Liver (tissue), 9 donors: ENCODE measurements around the gene GABRE. TPM values are rescaled to one million over a fixed set of nuclear protein-coding genes. Genes with fewer than 3 reads are reported as not detected.

Experiments used
- DNase-seq: peaks from one replicate; pipeline ENCODE4 v3.0.0-alpha.2; 2017; ENCODE audit warnings: low spot score
- H3K27ac ChIP-seq, 2 donors: one replicate each; pipeline ENCODE4 v1.7.0; 2013; ENCODE audit warnings: inconsistent platforms in 2 of 2, low read length in 2 of 2, control low read depth in 1 of 2, low read depth in 1 of 2, mild to moderate bottlenecking in 1 of 2
- H3K27me3 ChIP-seq, 4 donors: one replicate each; pipeline versions ENCODE4 v1.6.1 to v1.7.0; 2013; ENCODE audit warnings: low read length in 3 of 4, inconsistent platforms in 1 of 4, mild to moderate bottlenecking in 1 of 4, moderate library complexity in 1 of 4; ENCODE audit not compliant: control insufficient read depth in 4 of 4, insufficient read depth in 4 of 4
- H3K36me3 ChIP-seq, 4 donors: one replicate each; pipeline versions ENCODE4 v1.6.1 to v1.7.0; 2013; ENCODE audit warnings: low read length in 3 of 4, mild to moderate bottlenecking in 3 of 4, low read depth in 1 of 4, moderate library complexity in 1 of 4; ENCODE audit not compliant: control insufficient read depth in 4 of 4, insufficient read depth in 3 of 4
- H3K4me1 ChIP-seq, 4 donors: one replicate each; pipeline versions ENCODE4 v1.6.1 to v1.7.0; 2013; ENCODE audit warnings: low read length in 3 of 4, mild to moderate bottlenecking in 3 of 4, moderate library complexity in 1 of 4; ENCODE audit not compliant: control insufficient read depth in 4 of 4, insufficient read depth in 4 of 4
- H3K4me3 ChIP-seq, 3 donors: one replicate each; pipeline versions ENCODE4 v1.6.1 to v1.7.0; 2013; ENCODE audit warnings: low read length in 3 of 3, control low read depth in 1 of 3, low read depth in 1 of 3, mild to moderate bottlenecking in 1 of 3
- H3K9ac ChIP-seq, 2 donors: one replicate each; pipeline ENCODE4 v1.7.0; 2013; ENCODE audit warnings: low read length in 2 of 2, mild to moderate bottlenecking in 2 of 2, moderate library complexity in 2 of 2, control low read depth in 1 of 2, low read depth in 1 of 2
- H3K9me3 ChIP-seq, 4 donors: one replicate each; pipeline versions ENCODE4 v1.6.1 to v1.7.0; 2013; ENCODE audit warnings: low read length in 3 of 4; ENCODE audit not compliant: control insufficient read depth in 4 of 4
- ATF3 ChIP-seq: IDR thresholded peaks from 2 replicates; pipeline ENCODE4 v1.6.1; 2016; ENCODE audit warnings: antibody characterized with exemption
- CTCF ChIP-seq: fragments of 150-350 bp; IDR thresholded peaks from 2 replicates; pipeline ENCODE4 v1.5.1; 2017; ENCODE audit warnings: improper control_type of control experiment, low read depth, low read length; ENCODE audit not compliant: missing input control
- EGR1 ChIP-seq, 2 donors: IDR thresholded peaks; 2 replicates each; pipeline ENCODE4 v1.6.1; 2016 to 2018; ENCODE audit warnings: antibody characterized with exemption in 2 of 2, low read depth in 2 of 2
- FOXA1 ChIP-seq: IDR thresholded peaks from 2 replicates; pipeline ENCODE4 v1.6.1; 2016; ENCODE audit warnings: antibody characterized with exemption
- FOXA2 ChIP-seq: IDR thresholded peaks from 2 replicates; pipeline ENCODE4 v1.6.1; 2016; ENCODE audit warnings: antibody characterized with exemption
- HNF4A ChIP-seq, 2 donors: conservative IDR thresholded peaks; 2 replicates each; pipeline ENCODE4 v1.6.1; 2016; ENCODE audit warnings: antibody characterized with exemption in 2 of 2, mild to moderate bottlenecking in 2 of 2
- HNF4G ChIP-seq: IDR thresholded peaks from 2 replicates; pipeline ENCODE4 v1.6.1; 2016; ENCODE audit warnings: antibody characterized with exemption
- JUND ChIP-seq, 2 donors: IDR thresholded peaks; 2 replicates each; pipeline ENCODE4 v1.6.1; 2016; ENCODE audit warnings: antibody characterized with exemption in 2 of 2
- MAX ChIP-seq: IDR thresholded peaks from 2 replicates; pipeline ENCODE4 v1.6.1; 2016; ENCODE audit warnings: antibody characterized with exemption
- RAD21 ChIP-seq, 2 donors: IDR thresholded peaks; 2 replicates each; pipeline ENCODE4 v1.6.1; 2016; ENCODE audit warnings: antibody characterized with exemption in 2 of 2, mild to moderate bottlenecking in 2 of 2
- REST ChIP-seq: IDR thresholded peaks from 2 replicates; pipeline ENCODE4 v1.6.1; 2016; ENCODE audit warnings: antibody characterized with exemption, mild to moderate bottlenecking
- RXRA ChIP-seq, 2 donors: IDR thresholded peaks; 2 replicates each; pipeline ENCODE4 v1.6.1; 2017 to 2018; ENCODE audit warnings: antibody characterized with exemption in 2 of 2, mild to moderate bottlenecking in 1 of 2
- SP1 ChIP-seq: IDR thresholded peaks from 2 replicates; pipeline ENCODE4 v1.6.1; 2018; ENCODE audit warnings: antibody characterized with exemption, mild to moderate bottlenecking
- TAF1 ChIP-seq: conservative IDR thresholded peaks from 2 replicates; pipeline ENCODE4 v1.6.1; 2016; ENCODE audit warnings: antibody characterized with exemption, mild to moderate bottlenecking
- YY1 ChIP-seq: IDR thresholded peaks from 2 replicates; pipeline ENCODE4 v1.6.1; 2016; ENCODE audit warnings: antibody characterized with exemption, mild to moderate bottlenecking
- ZBTB33 ChIP-seq: IDR thresholded peaks from 2 replicates; pipeline ENCODE4 v1.6.1; 2016; ENCODE audit warnings: antibody characterized with exemption
- WGBS: extraction: QIAGEN DNeasy Blood & Tissue Kit; methylation state at CpG from one replicate; pipeline ENCODE4 v1.1.7; 2013; 5-methylcytosine and 5-hydroxymethylcytosine counted together
- polyA plus RNA-seq, 2 donors: library from polyadenylated mRNA; stranded (reverse) in 1 of 2; unstranded in 1 of 2; fragments of 200-250 nt in 1 of 2; fragments of >200 nt in 1 of 2; fragmentation: Nextera tagmentation in 1 of 2; extraction: Ambion mirVana in 1 of 2; gene quantifications; one replicate each; pipeline versions ENCODE4 v1.2.1 to v1.2.3, GENCODE V29; 2013 to 2015
- total RNA-seq, 2 donors: library from RNA; depleted of rRNA; stranded (reverse); fragments of >200 nt; gene quantifications; one replicate each; pipeline ENCODE4 v1.2.3, GENCODE V29; 2014
- donor health status: healthy.
- donor health status: healthy.
- donor health status: healthy.
- donor health status: healthy.
- donor health status: healthy.

GABRE gene
- total and polyA plus RNA-seq, 4 donors: 0.49 to 4.9 (median 0.64) TPM

- TF ChIP-seq REST (no peak), RAD21 (IDR thresholded peaks at IDR 0.05) (no peak), CTCF (no peak), ATF3 (no peak), FOXA2 (no peak), YY1 (no peak), HNF4A (conservative IDR thresholded peaks at IDR 0.05) (no peak), RXRA (IDR thresholded peaks at IDR 0.05) (no peak), EGR1 (IDR thresholded peaks at IDR 0.05; ENCODE audit: low read depth in 2 of 2) (no peak), JUND (IDR thresholded peaks at IDR 0.05) (no peak)
Measured at GRCh38 chrX:151966236-151966635, 8.2 kb downstream of the GABRE start (continued).

GRCh38 chrX:151962034-151962433 lies 12.4 kb downstream of the GABRE start:
- no peaks in the 10 kb centered on the region for H3K4me1 ChIP-seq
- H3K27me3 ChIP-seq: no peaks in the 10 kb centered on the region
- no peak overlapping the region for H3K27ac ChIP-seq
- WGBS: 69% methylated on average over 5 of the region's 5 CpGs
- no peaks in the 10 kb centered on the region for H3K36me3 ChIP-seq
- H3K9ac ChIP-seq: no peak overlapping the region
- TF ChIP-seq RXRA (IDR thresholded peaks at IDR 0.05): no peak
- no peak for TF ChIP-seq YY1
- no peak for TF ChIP-seq MAX
- no peak for TF ChIP-seq JUND (IDR thresholded peaks at IDR 0.05)
- no peak for TF ChIP-seq HNF4G
- TF ChIP-seq ZBTB33: no peak
- no peak for TF ChIP-seq SP1
- TF ChIP-seq CTCF: no peak
- TF ChIP-seq FOXA2: no peak
- TF ChIP-seq ATF3: no peak
- no peak for TF ChIP-seq FOXA1
- no peak for TF ChIP-seq EGR1 (IDR thresholded peaks at IDR 0.05; ENCODE audit: low read depth in 2 of 2)
- TF ChIP-seq RAD21 (IDR thresholded peaks at IDR 0.05): no peak
- TF ChIP-seq TAF1: no peak
- H3K4me3 ChIP-seq: no peak overlapping the region
- H3K9me3 ChIP-seq: no peaks in the 10 kb centered on the region
- DNase-seq: no peak
